NB4 (cell line): ENCODE results near the gene LDLRAD4.

Source experiments
- DNase-seq: peaks from one replicate; pipeline ENCODE4 v3.0.0; 2010; ENCODE audit warnings: low read depth
- H3K4me3 ChIP-seq: one replicate; pipeline ENCODE4 v1.5.1; 2011; ENCODE audit warnings: mild to moderate bottlenecking, low read depth, low read length, moderate library complexity
- CTCF ChIP-seq: IDR thresholded peaks from one replicate; pipeline ENCODE4 v1.5.1; 2012; ENCODE audit warnings: low read depth, low read length
- MAX ChIP-seq: IDR thresholded peaks from 2 replicates; pipeline ENCODE4 v1.6.1; 2011; ENCODE audit warnings: low read depth, low read length
- MYC ChIP-seq: IDR thresholded peaks from 2 replicates; pipeline ENCODE4 v1.6.1; 2011; ENCODE audit warnings: low read depth, low read length
- POLR2A ChIP-seq: IDR thresholded peaks from 2 replicates; pipeline ENCODE4 v1.6.1; 2011; ENCODE audit warnings: mild to moderate bottlenecking; ENCODE audit not compliant: insufficient read length; ENCODE audit errors: extremely low read depth

LDLRAD4 gene

GRCh38 chr18:13462686-13463085 is 244.1 kb downstream of the LDLRAD4 start:
- TF ChIP-seq MYC, result no peak
- no peak for TF ChIP-seq POLR2A
- no peak for TF ChIP-seq CTCF
- TF ChIP-seq MAX, result no peak
- H3K4me3 ChIP-seq, result no peak overlapping the region
- no peak for DNase-seq

GRCh38 chr18:13463526-13464210 is 245.1 kb downstream of the LDLRAD4 start:
- DNase-seq, result no peak
- TF ChIP-seq MAX (no peak), CTCF (no peak), POLR2A (no peak), MYC (no peak)
- no peak overlapping the region for H3K4me3 ChIP-seq

- peak overlapping the region; percentile 54 for H3K4me3 ChIP-seq
- peak; percentile 80 for DNase-seq
- TF ChIP-seq MAX, result no peak
- no peak for TF ChIP-seq MYC
- TF ChIP-seq CTCF, result no peak
Measured at GRCh38 chr18:13464432-13465123, 246.0 kb downstream of the LDLRAD4 start.

- TF ChIP-seq CTCF, result no peak
- no peak for TF ChIP-seq POLR2A
- TF ChIP-seq MAX, result no peak
- TF ChIP-seq MYC, result no peak
- peak overlapping the region; percentile 54 for H3K4me3 ChIP-seq
- no peak for DNase-seq
Measured at GRCh38 chr18:13465124-13465446, 246.5 kb downstream of the LDLRAD4 start.

GRCh38 chr18:13465476-13465875 is 246.9 kb downstream of the LDLRAD4 start:
- TF ChIP-seq MAX (no peak), CTCF (no peak), POLR2A (no peak), MYC (no peak)
- H3K4me3 ChIP-seq, result peak overlapping the region; percentile 54
- DNase-seq, result no peak
